GOT3 (cell line): Measurements from ENCODE around the gene TICAM2.

Source experiments
- DNase-seq: peaks from one replicate; lab custom pipeline; 2025; ENCODE audit warnings: mixed read lengths; lab: John Stamatoyannopoulos, UW

TICAM2 gene

DNA sequence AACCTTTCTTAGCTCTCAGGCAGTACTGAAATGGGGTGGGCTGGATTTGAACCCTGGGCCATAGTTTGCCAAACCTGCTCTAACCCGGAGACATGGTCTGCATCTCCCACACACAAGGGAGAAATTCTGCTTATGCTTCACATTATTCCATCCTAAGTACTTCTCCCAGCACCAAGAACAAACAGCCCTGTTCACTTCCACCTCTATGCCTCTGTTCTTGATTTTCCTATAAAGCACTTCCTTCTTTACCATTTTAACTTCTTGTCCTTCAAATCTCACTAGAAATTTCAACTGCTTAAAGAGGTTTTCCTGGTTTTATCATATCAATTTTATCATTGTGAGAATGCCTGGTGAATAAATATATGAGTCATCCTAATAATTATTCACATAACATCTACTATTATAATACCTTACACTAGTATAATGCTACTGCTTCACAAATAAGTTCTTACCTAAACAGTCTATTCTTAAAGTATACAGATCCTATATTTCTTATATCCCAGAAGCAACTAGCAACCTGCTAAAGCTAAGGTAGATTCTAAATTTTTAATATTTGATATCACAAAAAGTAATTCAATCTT lies 70.4 kb downstream of the TICAM2 start:
- no peak for DNase-seq

DNA sequence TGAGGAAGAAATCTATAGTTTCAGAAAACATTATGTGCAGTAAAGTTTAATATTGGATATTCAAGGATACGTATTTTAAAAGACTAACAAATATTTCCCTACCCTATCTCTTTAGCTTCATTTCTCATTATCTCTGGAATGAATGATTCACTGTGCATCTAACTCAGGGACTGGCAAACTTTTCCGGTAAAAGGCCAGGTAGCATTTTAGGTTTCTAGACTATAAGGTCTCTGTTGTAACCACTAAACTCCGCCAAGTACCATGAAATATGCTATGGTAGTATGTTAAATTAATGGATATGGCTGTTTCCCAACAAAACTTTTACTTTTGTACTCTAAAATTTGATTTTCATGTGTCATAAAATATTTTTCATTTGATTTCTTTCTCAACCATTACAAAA lies 70.9 kb downstream of the TICAM2 start:
- no peak for DNase-seq

DNA sequence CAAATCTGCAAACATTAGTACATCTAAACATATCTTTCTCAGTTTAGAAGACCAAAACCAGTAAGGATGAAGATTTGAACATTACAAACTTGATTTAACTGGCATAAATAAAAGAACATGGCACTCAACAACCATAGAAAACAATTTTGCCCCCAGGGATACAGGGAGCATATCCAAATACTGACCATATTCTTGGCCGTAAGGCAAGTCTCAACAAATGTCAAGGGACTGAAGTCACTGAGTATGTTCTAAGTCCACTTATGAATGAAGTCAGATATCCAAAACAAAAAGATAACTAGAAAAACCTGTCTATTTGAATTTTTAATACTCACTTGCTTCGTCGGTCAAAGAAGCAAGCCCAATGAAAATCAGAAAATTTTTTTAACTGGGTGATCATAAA lies 71.9 kb downstream of the TICAM2 start:
- DNase-seq, result no peak
